Fibroblast of pulmonary artery (primary cell): ENCODE measurements around the gene FDX2.

ENCODE experiments used
- DNase-seq: peaks from one replicate; pipeline ENCODE4 v3.0.0-alpha.2; 2010; ENCODE audit warnings: low read depth
- H3K4me3 ChIP-seq: replicated peaks from 2 replicates; pipeline ENCODE4 v1.5.1; 2011; ENCODE audit warnings: low read depth, mild to moderate bottlenecking, control low read depth, low read length, moderate library complexity
- TF ChIP-seq, protein P1 (sequence below): IDR thresholded peaks from 2 replicates; pipeline ENCODE4 v1.5.1; 2011; ENCODE audit warnings: mild to moderate bottlenecking, control low read depth, low read length, inconsistent platforms; ENCODE audit errors: missing control alignments

The FDX2 gene

DNA sequence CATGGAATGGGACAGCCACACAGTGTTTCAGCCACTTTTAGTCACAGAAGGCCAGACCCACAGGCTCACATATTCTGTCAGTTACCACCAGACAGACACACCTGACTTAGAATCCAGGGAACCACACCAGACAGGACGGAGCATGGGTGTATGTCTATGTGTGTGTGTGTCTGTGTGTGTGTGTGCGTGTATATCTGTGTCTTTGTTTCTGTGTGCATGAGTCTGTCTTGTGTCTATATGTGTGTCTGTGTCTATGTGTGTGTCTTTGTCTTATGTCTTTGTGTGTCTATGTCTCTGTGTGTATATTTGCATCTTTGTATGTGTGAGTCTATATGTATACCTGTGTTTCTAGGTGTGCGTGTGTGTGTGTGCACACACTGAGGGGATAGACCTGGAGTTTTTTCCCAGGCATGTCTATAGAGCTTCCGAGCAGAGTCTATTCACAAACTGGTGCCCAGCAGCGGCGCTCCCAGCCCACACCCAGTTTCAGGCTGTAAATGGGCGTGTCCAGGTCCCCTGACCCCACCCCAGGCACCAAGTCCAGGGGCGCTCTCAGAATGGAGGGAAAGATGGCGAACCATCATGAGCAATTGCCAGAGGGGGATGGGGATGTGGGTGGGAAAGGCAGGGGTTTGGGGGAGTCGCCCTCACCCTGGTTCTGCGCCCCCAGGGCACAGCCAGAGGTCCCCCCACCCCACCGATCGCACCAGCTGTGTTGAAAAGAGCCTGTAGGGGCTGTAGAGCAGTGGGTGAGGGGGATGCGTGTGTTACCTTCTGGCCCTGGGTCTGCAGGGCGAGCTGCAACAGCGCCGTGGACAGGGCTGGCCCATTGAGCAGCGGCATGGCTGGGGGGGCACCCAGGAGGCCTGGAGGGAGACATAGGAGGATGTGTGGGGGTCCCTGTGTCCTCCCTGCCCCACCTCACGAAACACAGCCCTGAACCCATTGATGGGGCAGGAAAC, 6.3 kb upstream of the FDX2 start:
- DNase-seq = no peak
- TF ChIP-seq, protein P1, sequence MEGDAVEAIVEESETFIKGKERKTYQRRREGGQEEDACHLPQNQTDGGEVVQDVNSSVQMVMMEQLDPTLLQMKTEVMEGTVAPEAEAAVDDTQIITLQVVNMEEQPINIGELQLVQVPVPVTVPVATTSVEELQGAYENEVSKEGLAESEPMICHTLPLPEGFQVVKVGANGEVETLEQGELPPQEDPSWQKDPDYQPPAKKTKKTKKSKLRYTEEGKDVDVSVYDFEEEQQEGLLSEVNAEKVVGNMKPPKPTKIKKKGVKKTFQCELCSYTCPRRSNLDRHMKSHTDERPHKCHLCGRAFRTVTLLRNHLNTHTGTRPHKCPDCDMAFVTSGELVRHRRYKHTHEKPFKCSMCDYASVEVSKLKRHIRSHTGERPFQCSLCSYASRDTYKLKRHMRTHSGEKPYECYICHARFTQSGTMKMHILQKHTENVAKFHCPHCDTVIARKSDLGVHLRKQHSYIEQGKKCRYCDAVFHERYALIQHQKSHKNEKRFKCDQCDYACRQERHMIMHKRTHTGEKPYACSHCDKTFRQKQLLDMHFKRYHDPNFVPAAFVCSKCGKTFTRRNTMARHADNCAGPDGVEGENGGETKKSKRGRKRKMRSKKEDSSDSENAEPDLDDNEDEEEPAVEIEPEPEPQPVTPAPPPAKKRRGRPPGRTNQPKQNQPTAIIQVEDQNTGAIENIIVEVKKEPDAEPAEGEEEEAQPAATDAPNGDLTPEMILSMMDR = no peak
- no peak overlapping the region for H3K4me3 ChIP-seq

DNA sequence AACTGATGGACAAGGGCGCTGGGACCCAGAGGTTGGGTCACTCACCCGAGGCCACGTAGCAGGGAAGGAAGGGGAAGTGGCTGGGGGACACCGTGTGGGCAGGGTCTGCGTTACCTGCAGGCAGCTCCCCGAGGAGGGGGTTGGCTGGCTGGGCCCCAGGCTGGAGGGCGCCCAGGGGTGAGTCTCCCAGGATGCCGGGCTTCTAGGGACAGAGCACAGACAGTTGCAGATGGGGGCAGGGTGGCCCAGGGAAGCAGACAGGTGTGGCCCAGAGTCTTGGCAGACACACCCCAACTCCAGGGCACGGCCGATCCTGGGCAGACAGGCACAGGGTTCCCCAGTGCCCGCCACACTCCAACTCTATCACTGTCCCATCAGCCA, 5.6 kb upstream of the FDX2 start:
- DNase-seq = no peak
- no peak overlapping the region for H3K4me3 ChIP-seq
- TF ChIP-seq, protein P1 = no peak

DNA sequence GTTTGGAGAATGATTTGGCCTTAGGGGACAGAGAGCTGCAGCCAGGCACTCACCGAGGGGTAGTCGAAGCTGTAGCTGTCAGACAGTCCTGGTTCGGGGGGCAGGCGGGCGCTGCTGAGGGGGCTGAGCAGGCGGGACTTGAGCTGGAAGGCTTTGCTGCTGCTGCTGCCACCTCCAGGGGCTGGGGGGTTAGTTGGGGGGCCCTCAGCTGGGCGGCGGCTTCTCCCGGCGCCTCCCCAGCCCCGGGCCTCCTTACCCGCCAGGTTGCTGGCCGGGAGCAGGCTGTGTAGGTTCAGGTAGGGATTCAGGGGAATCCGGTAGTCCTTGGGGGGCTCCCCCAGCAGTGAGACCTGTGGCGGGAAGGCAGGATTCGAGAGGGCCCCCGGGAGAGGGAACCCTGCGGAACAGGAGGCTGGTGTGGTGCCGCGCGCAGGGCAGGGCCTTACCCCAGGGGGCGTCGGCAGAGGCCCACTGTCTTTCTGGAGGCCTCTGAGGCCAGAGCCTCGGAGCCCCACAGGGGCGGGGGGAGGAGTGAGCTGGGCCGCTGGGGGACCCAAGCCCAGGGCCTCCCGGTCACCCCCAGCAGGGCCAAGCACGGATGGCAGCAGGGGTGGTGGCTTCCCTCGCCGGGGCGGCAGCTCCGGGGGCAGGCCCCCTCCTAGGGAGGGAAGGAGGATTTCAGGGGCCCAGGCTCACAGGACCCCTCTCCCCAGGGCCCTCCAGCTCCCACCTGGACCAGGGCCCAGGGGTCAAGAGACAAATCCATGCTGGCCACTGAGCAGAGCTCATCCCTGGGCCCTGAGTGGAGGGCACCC, 5.0 kb upstream of the FDX2 start:
- no peak for DNase-seq
- H3K4me3 ChIP-seq = no peak overlapping the region
- TF ChIP-seq, protein P1 = no peak

DNA sequence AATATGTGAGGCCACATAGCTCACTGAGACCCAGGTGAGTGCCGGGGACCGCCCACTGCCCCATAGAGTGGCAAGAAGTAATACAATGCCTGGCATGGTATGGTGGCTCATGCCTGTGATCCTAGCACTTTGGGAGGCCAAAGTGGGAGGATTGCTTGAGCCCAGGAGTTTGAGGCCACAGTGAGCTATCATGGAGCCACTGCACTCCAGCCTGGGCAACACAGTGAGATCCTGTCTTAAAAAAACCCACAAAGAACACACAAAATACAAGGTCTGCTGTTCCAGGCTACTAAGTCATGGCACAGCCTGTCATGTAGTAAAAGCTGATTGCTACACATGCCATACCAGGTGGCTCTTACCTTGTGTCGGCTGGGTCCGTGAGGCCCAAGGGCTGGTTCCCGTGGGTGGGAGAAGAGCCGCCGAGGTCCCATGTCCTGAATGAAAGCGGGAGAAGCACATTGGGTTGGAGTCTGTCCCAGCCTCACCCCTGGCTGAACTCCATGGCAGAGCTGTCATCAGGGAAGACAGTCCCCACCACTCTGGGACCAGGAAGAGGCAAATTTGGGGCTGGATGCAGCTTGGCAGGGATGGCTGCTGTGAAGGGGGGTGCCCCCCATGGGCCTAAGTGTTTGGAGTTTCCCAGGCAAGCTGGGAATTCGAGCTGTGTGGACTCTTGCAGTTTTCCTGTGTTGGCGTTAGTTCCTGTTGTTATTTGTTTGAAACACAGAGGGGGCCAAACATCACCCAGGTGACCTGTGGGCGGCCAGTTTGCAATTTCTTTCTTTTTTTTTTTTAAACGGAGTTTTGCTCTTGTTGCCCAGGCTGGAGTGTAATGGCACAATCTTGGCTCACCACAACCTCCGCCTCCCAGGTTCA, 3.2 kb upstream of the FDX2 start:
- no peak overlapping the region for H3K4me3 ChIP-seq
- TF ChIP-seq, protein P1 = no peak
- no peak for DNase-seq

DNA sequence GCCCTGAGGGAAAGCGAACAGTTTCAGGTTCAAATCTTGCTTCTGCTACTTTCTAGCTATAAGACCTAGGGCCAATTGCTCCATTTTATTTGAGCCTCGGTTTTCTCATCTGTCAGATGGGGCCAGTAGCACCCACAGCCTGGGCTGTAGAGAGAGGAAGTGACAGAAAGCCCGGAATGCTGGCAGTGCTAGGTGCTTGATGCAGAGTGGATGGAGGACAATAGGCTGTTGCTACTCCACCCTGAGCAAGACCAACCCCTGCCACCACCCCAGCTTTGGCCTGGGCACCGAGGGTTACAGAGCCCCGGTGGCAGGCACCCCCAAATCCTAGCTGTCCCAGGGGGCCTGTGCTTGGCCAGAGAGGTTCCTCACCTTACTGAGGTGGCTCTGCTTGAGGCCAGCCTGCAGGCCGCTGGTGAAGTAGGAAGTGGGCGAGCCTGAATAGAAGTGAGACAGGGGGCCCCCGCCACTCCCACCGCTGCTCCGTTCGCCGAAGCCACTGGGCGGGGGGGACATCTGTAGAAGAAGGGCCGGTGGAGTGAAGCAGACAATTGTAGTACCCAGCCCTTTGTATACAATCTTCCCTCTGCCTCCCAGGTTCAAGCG, 2.1 kb upstream of the FDX2 start:
- H3K4me3 ChIP-seq = no peak overlapping the region
- no peak for DNase-seq
- TF ChIP-seq, protein P1 = no peak
